PC-3 (cell line): Measurements from ENCODE around the gene MRPL45. TPM values are rescaled to one million over a fixed set of nuclear protein-coding genes. Genes with fewer than 3 reads are reported as not detected.
A peak's percentile ranks its signal among the peaks of the same experiment; 100 is the strongest.

Source experiments
- ATAC-seq: fragments of 200-7000 bp; cut with Tn5 transposase; 2 replicates; pipeline ENCODE4 v1.9.1; 2020; ENCODE audit warnings: mild to moderate bottlenecking, moderate library complexity
- BruUV-seq: library from RNA; stranded (reverse); fragments of 400-500 nt; replicated peaks from 2 replicates; lab custom pipeline; 2021; lab: Mats Ljungman, UMichigan
- CTCF ChIA-PET: fragments of 300-600 bp; sonication (Branson Sonifier 250); formaldehyde crosslinking; loops from one replicate; lab custom pipeline; 2022; ENCODE audit warnings: antibody characterized with exemption; lab: Charles Lee
- POLR2A ChIA-PET: fragments of 300-600 bp; sonication (Branson Sonifier 250); formaldehyde crosslinking; loops from one replicate; lab custom pipeline; 2022; ENCODE audit warnings: antibody characterized with exemption; ENCODE audit not compliant: unreplicated experiment; lab: Charles Lee
- DNase-seq: peaks from one replicate; pipeline ENCODE4 v3.0.0-alpha.2; 2015
- H2AFZ ChIP-seq: fragments of 300-600 bp; sonication (generic); 2 replicates; pipeline ENCODE4 v1.6.0; 2016; ENCODE audit warnings: antibody characterized with exemption, low read length
- H3F3A ChIP-seq: fragments of 300-600 bp; sonication (generic); one replicate; pipeline ENCODE4 v1.6.0; 2017; ENCODE audit warnings: antibody characterized with exemption, low read length, control low read depth, mild to moderate bottlenecking; ENCODE audit not compliant: unreplicated experiment
- H3K27ac ChIP-seq: fragments of 300-600 bp; sonication (generic); 2 replicates; pipeline ENCODE4 v1.5.1; 2016; ENCODE audit warnings: mild to moderate bottlenecking, low read length
- H3K27me3 ChIP-seq: fragments of 300-600 bp; sonication (generic); 2 replicates; pipeline ENCODE4 v1.6.1; 2016; ENCODE audit warnings: low read length, mixed read lengths
- H3K36me3 ChIP-seq: fragments of 300-600 bp; sonication (generic); 2 replicates; pipeline ENCODE4 v1.6.1; 2016; ENCODE audit warnings: low read depth, mixed run types, low read length, mixed read lengths
- H3K4me1 ChIP-seq: fragments of 300-600 bp; sonication (generic); 2 replicates; pipeline ENCODE4 v1.5.1; 2016; ENCODE audit warnings: low read length; ENCODE audit not compliant: insufficient read depth
- H3K4me2 ChIP-seq: fragments of 300-600 bp; sonication (generic); 2 replicates; pipeline ENCODE4 v1.6.0; 2016; ENCODE audit warnings: low read length
- H3K4me3 ChIP-seq: fragments of 300-600 bp; sonication (generic); 2 replicates; pipeline ENCODE4 v1.5.1; 2016; ENCODE audit warnings: mild to moderate bottlenecking, low read length, mixed read lengths
- H3K79me2 ChIP-seq: fragments of 300-600 bp; sonication (generic); 2 replicates; pipeline ENCODE4 v1.6.1; 2017; ENCODE audit warnings: low read length, mixed read lengths
- H3K9ac ChIP-seq: fragments of 300-600 bp; sonication (generic); 2 replicates; pipeline ENCODE4 v1.6.0; 2016; ENCODE audit warnings: mild to moderate bottlenecking, low read length
- H3K9me2 ChIP-seq: fragments of 300-600 bp; sonication (generic); replicated peaks from 2 replicates; pipeline ENCODE4 v1.6.1; 2016; ENCODE audit warnings: mixed run types, low read length, mixed read lengths
- H3K9me3 ChIP-seq: fragments of 300-600 bp; sonication (generic); 2 replicates; pipeline ENCODE4 v1.6.1; 2016; ENCODE audit warnings: low read length, mixed read lengths
- H4K20me1 ChIP-seq: fragments of 300-600 bp; sonication (generic); 2 replicates; pipeline ENCODE4 v1.6.1; 2016; ENCODE audit warnings: low read length, mixed read lengths
- EZH2 ChIP-seq: fragments of 300-600 bp; sonication (generic); IDR thresholded peaks from one replicate; pipeline ENCODE4 v1.6.1; 2017; ENCODE audit warnings: antibody characterized with exemption, mild to moderate bottlenecking, low read length; ENCODE audit not compliant: unreplicated experiment
- EZH2phosphoT487 ChIP-seq: fragments of 300-600 bp; sonication (generic); IDR thresholded peaks from 2 replicates; pipeline ENCODE4 v1.6.1; 2018; ENCODE audit warnings: mild to moderate bottlenecking, antibody characterized with exemption, low read length, borderline replicate concordance
- intact Hi-C: fragments of 100-400 bp; cut with micrococcal nuclease; formaldehyde crosslinking; loops from 2 replicates; pipeline ENCODE4 v1.9.0; 2023
- total RNA-seq: library from RNA; depleted of rRNA; stranded (reverse); fragments of >200 nt; gene quantifications from 2 replicates; pipeline ENCODE4 v1.2.3, GENCODE V29; 2014
- TF ChIP-seq, protein P1 (sequence below): fragments of 300-600 bp; sonication (generic); conservative IDR thresholded peaks from 2 replicates; pipeline ENCODE4 v1.5.1; 2017; ENCODE audit warnings: antibody characterized with exemption, low read depth, mild to moderate bottlenecking, low read length

Gene MRPL45
- total RNA-seq, 1 experiment from 2014 or later = 34.3 TPM

DNA sequence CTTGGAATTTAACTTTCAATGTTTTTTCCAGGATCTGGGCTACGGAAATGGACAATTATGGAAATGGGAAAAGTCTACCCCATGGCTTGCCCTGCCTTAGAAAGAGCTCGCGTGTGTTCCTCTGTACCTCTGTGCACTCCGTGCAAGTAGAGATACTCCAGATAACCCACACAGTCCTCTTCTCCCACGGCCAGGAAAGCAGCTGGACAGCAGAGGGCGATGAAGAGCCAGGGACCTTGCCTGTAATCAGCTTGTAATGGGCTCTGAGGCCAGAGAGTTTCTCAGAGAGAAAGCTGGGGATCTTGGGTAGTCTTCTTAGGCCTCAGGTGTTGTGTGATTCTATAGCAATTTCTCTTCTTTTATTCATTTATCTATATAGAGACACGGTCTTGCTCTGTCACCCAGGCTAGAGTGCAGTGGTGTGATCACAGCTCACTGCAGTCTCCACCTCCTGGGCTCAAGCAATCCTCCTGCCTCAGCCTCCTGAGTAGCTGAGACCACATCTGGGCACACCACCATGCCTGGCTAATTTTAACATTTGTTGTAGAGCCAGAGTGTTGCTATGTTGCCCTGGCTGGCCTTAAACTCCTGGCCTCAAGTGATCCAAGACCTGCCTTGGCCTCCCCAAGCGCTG, 52.2 kb downstream of the MRPL45 start:
- Histone ChIP-seq H3K9me2 (no peaks in the 10 kb centered on the region), H3K4me1 (peaks cover 7% of the 10 kb centered on the region; the same call in 1 of the 2 replicates), H3K9ac (no peak overlapping the region), H3K27me3 (no peaks in the 10 kb centered on the region), H3K27ac (no peak overlapping the region), H2AFZ (peak overlapping the region; percentile 33; the same call in 1 of the 2 replicates), H3K4me3 (no peak overlapping the region), H3K4me2 (no peak overlapping the region), H3K9me3 (no peaks in the 10 kb centered on the region), H3F3A (no peaks in the 10 kb centered on the region), H3K36me3 (no peaks in the 10 kb centered on the region; the same call in 1 of the 2 replicates), H4K20me1 (no peaks in the 10 kb centered on the region), H3K79me2 (peaks cover 19% of the 10 kb centered on the region)
- peak; percentile 67 for ATAC-seq
- DNase-seq = peak; percentile 78
- no TSS peak for BruUV-seq
- intact Hi-C loops = loop anchor here (1.0 kb wide), 1 partner anchor 65 kb away; no protein-coding TSS in a partner anchor
- CTCF ChIA-PET = interaction anchor here (0.6 to 1.5 kb wide), 7 partner anchors 11 to 73 kb away, joined by 3 to 46 read pairs (median 4); no protein-coding TSS in a partner anchor
- TF ChIP-seq EZH2phosphoT487 = no peak
- TF ChIP-seq, protein P1, sequence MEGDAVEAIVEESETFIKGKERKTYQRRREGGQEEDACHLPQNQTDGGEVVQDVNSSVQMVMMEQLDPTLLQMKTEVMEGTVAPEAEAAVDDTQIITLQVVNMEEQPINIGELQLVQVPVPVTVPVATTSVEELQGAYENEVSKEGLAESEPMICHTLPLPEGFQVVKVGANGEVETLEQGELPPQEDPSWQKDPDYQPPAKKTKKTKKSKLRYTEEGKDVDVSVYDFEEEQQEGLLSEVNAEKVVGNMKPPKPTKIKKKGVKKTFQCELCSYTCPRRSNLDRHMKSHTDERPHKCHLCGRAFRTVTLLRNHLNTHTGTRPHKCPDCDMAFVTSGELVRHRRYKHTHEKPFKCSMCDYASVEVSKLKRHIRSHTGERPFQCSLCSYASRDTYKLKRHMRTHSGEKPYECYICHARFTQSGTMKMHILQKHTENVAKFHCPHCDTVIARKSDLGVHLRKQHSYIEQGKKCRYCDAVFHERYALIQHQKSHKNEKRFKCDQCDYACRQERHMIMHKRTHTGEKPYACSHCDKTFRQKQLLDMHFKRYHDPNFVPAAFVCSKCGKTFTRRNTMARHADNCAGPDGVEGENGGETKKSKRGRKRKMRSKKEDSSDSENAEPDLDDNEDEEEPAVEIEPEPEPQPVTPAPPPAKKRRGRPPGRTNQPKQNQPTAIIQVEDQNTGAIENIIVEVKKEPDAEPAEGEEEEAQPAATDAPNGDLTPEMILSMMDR = peak; percentile 86
- TF ChIP-seq EZH2 = no peak
- POLR2A ChIA-PET = interaction anchor here (0.7 kb wide), 1 partner anchor 65 kb away, joined by 3 read pairs; no protein-coding TSS in a partner anchor

DNA sequence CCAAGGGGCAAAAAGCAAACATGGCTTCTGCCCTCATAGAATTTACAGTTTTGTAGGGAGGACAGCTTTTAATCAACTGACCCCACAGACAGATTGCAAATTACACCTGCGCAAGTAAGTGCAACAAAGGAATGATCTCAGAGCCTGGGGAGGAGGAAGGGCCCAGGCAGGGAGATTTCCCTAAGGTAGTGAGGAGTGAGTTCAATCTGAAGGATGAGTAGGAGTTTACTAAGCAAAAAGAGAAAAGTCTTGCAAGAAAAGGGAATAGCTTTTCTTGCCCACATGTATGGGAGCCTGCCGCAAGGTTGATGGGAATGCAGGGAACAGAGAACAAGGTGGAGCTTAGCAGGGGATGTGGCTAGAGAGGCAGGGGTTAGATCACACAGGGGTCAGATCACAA, 53.1 kb downstream of the MRPL45 start:
- Histone ChIP-seq H3K4me1 (peaks cover 9% of the 10 kb centered on the region; the same call in 1 of the 2 replicates), H3F3A (no peaks in the 10 kb centered on the region), H3K9me3 (no peaks in the 10 kb centered on the region), H3K4me2 (no peak overlapping the region), H3K27me3 (no peaks in the 10 kb centered on the region), H3K27ac (no peak overlapping the region), H3K9me2 (no peaks in the 10 kb centered on the region), H4K20me1 (no peaks in the 10 kb centered on the region), H2AFZ (no peak overlapping the region), H3K9ac (no peak overlapping the region), H3K79me2 (peaks cover 27% of the 10 kb centered on the region), H3K4me3 (no peak overlapping the region), H3K36me3 (no peaks in the 10 kb centered on the region; the same call in 1 of the 2 replicates)
- ChIA-PET CTCF (interaction anchor here (1.4 kb wide), 2 partner anchors 31 to 64 kb away, joined by 11 to 46 read pairs; no protein-coding TSS in a partner anchor), POLR2A (no interaction called here)
- ATAC-seq (no peak), DNase-seq (no peak)
- intact Hi-C loops = no loop called here
- TF ChIP-seq, protein P1 = no peak
- TF ChIP-seq EZH2phosphoT487 = no peak
- TF ChIP-seq EZH2 = no peak
- BruUV-seq = no TSS peak
